Body of pancreas (tissue), 4 donors: Measurements from ENCODE around the gene BAG5.

Experiments
- POLR2A ChIP-seq, 3 donors: fragments of 450-650 bp; IDR thresholded peaks; one replicate each; pipeline ENCODE4 v1.6.1; 2016; ENCODE audit warnings: antibody characterized with exemption in 3 of 3, mild to moderate bottlenecking in 2 of 3
- TF ChIP-seq, protein P1 (sequence below), 7 experiments: fragments of 450-650 bp in 4 of 7; fragments of 200-600 bp in 3 of 7; sonication (generic) in 3 of 7; IDR thresholded peaks; one replicate each; pipeline ENCODE4 v1.5.1; 2016 to 2019; ENCODE audit warnings: antibody characterized with exemption in 7 of 7

GRCh38 chr14:103514596-103515421, 47.6 kb downstream of the BAG5 start:
- TF ChIP-seq, protein P1, sequence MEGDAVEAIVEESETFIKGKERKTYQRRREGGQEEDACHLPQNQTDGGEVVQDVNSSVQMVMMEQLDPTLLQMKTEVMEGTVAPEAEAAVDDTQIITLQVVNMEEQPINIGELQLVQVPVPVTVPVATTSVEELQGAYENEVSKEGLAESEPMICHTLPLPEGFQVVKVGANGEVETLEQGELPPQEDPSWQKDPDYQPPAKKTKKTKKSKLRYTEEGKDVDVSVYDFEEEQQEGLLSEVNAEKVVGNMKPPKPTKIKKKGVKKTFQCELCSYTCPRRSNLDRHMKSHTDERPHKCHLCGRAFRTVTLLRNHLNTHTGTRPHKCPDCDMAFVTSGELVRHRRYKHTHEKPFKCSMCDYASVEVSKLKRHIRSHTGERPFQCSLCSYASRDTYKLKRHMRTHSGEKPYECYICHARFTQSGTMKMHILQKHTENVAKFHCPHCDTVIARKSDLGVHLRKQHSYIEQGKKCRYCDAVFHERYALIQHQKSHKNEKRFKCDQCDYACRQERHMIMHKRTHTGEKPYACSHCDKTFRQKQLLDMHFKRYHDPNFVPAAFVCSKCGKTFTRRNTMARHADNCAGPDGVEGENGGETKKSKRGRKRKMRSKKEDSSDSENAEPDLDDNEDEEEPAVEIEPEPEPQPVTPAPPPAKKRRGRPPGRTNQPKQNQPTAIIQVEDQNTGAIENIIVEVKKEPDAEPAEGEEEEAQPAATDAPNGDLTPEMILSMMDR (IDR thresholded peaks at IDR 0.05): no peak
- no peak for TF ChIP-seq POLR2A (IDR thresholded peaks at IDR 0.05)
